ENCODE results near the gene SLC38A7.
"Not testable (repeated sequence)": the region's sequence is repeated elsewhere in the genome, so short reads cannot be mapped to it uniquely, and the experiment has no call there.

The SLC38A7 gene

GRCh38 chr16:58709333-58709732 is 24.8 kb upstream of the SLC38A7 start:
- no peak overlapping the region for H3K4me3 ChIP-seq (ENCODE audit: control insufficient read depth, low read depth, low read length)
- TF ChIP-seq, protein P1, sequence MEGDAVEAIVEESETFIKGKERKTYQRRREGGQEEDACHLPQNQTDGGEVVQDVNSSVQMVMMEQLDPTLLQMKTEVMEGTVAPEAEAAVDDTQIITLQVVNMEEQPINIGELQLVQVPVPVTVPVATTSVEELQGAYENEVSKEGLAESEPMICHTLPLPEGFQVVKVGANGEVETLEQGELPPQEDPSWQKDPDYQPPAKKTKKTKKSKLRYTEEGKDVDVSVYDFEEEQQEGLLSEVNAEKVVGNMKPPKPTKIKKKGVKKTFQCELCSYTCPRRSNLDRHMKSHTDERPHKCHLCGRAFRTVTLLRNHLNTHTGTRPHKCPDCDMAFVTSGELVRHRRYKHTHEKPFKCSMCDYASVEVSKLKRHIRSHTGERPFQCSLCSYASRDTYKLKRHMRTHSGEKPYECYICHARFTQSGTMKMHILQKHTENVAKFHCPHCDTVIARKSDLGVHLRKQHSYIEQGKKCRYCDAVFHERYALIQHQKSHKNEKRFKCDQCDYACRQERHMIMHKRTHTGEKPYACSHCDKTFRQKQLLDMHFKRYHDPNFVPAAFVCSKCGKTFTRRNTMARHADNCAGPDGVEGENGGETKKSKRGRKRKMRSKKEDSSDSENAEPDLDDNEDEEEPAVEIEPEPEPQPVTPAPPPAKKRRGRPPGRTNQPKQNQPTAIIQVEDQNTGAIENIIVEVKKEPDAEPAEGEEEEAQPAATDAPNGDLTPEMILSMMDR (conservative IDR thresholded peaks at IDR 0.05; ENCODE audit: control insufficient read depth, insufficient read depth, low read depth, low read length) = no peak
- no peak for DNase-seq (ENCODE audit: low read depth)

GRCh38 chr16:58699151-58699550 is 14.6 kb upstream of the SLC38A7 start:
- no peak overlapping the region for H3K4me3 ChIP-seq (ENCODE audit: control insufficient read depth, low read depth, low read length)
- DNase-seq (ENCODE audit: low read depth) = no peak
- TF ChIP-seq, protein P1 (conservative IDR thresholded peaks at IDR 0.05; ENCODE audit: control insufficient read depth, insufficient read depth, low read depth, low read length) = no peak

DNA sequence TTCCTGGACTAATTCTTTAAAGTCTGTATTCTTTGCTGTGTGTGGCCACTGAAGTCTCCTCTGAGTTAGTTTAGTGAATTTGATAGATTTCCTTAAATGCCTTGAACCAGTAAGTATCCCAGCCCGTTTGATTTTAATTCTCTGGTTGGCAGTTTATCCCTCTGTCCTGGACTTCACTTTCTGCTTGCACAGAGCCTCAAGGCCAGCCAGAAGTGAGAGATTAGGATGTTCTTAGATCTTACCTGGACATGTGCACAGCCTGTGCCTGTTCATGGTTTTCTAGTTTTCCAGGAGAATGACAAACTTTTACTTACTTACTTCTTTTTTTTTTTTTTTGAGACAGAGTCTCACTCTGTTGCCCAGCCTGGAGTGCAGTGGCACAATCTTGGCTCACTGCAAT is 10.8 kb upstream of the SLC38A7 start:
- no peak overlapping the region for H3K4me3 ChIP-seq (ENCODE audit: control insufficient read depth, low read depth, low read length)
- TF ChIP-seq, protein P1 (conservative IDR thresholded peaks at IDR 0.05; ENCODE audit: control insufficient read depth, insufficient read depth, low read depth, low read length) = no peak
- DNase-seq (ENCODE audit: low read depth) = no peak

GRCh38 chr16:58692450-58692849 is 7.9 kb upstream of the SLC38A7 start:
- TF ChIP-seq, protein P1 (conservative IDR thresholded peaks at IDR 0.05; ENCODE audit: control insufficient read depth, insufficient read depth, low read depth, low read length) = no peak
- DNase-seq (ENCODE audit: low read depth) = no peak
- H3K4me3 ChIP-seq (ENCODE audit: control insufficient read depth, low read depth, low read length) = no peak overlapping the region

DNA sequence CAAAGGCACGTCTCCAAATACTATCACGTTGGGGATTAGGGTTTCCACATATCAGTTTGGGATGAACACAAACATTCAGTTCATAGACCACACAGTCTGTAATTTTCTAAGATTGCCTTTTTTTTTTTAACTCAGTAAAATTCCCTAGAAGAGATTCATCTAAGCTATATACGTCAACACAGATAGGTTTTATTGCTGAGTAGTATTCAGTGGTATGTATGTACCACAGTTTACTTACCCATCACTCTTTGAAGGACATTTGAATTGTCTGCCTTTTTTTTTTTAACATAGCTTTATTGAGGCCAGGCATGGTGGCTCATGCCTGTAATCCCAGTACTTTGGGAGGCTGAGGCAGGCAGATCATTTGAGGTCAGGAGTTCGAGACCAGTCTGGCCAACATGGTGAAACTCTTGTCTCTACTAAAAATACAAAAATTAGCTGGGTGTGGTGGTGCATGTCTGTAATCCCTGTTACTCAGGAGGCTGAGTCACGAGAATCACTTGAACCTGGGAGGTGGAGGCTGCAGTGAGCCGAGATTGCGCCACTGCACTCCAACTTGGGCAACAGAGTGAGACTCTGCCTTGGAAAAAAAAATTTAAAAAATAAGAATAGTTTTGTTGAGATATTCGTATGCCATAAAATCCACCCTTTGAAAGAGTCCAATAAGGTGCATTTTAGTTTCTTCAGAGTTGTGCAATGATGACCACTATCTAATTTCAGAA is 2.6 kb upstream of the SLC38A7 start:
- peak; percentile 54 for DNase-seq (ENCODE audit: low read depth)
- H3K4me3 ChIP-seq (ENCODE audit: control insufficient read depth, low read depth, low read length) = not testable (repeated sequence)

GRCh38 chr16:58685084-58685449 is 497 bp upstream of the SLC38A7 start:
- TF ChIP-seq, protein P1 (conservative IDR thresholded peaks at IDR 0.05; ENCODE audit: control insufficient read depth, insufficient read depth, low read depth, low read length) = no peak
- peak overlapping the region; percentile 98 for H3K4me3 ChIP-seq (ENCODE audit: control insufficient read depth, low read depth, low read length)
- no peak for DNase-seq (ENCODE audit: low read depth)

DNA sequence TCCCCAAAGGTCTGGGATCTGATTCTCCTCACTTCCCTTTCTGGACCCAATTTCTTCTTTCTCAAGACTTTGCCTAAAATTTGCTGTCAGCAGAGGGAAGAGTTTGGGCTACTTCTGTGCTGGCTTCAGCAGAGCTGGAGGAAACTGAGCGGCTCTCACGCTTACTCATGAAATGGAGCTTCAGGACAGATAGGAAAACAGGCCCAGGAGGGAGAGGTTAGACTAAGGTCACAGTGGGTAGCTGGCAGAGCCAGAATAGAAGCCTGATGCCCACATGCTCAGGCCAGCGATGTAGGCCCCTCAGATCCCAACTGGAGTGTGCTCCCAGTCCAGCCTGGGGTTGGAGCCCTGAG is 593 bp downstream of the SLC38A7 start:
- TF ChIP-seq, protein P1 (conservative IDR thresholded peaks at IDR 0.05; ENCODE audit: control insufficient read depth, insufficient read depth, low read depth, low read length) = no peak
- peak; percentile 27 for DNase-seq (ENCODE audit: low read depth)
- H3K4me3 ChIP-seq (ENCODE audit: control insufficient read depth, low read depth, low read length) = peak overlapping the region; percentile 98
